Liver (tissue), 9 donors: ENCODE results near the gene MTFR1L. TPM values are rescaled to one million over a fixed set of nuclear protein-coding genes. Genes with fewer than 3 reads are reported as not detected.

Experiments
- DNase-seq: peaks from one replicate; pipeline ENCODE4 v3.0.0-alpha.2; 2017; ENCODE audit warnings: low spot score
- H3K27ac ChIP-seq, 2 donors: one replicate each; pipeline ENCODE4 v1.7.0; 2013; ENCODE audit warnings: inconsistent platforms in 2 of 2, low read length in 2 of 2, control low read depth in 1 of 2, low read depth in 1 of 2, mild to moderate bottlenecking in 1 of 2
- H3K27me3 ChIP-seq, 4 donors: one replicate each; pipeline versions ENCODE4 v1.6.1 to v1.7.0; 2013; ENCODE audit warnings: low read length in 3 of 4, inconsistent platforms in 1 of 4, mild to moderate bottlenecking in 1 of 4, moderate library complexity in 1 of 4; ENCODE audit not compliant: control insufficient read depth in 4 of 4, insufficient read depth in 4 of 4
- H3K36me3 ChIP-seq, 4 donors: one replicate each; pipeline versions ENCODE4 v1.6.1 to v1.7.0; 2013; ENCODE audit warnings: low read length in 3 of 4, mild to moderate bottlenecking in 3 of 4, low read depth in 1 of 4, moderate library complexity in 1 of 4; ENCODE audit not compliant: control insufficient read depth in 4 of 4, insufficient read depth in 3 of 4
- H3K4me1 ChIP-seq, 4 donors: one replicate each; pipeline versions ENCODE4 v1.6.1 to v1.7.0; 2013; ENCODE audit warnings: low read length in 3 of 4, mild to moderate bottlenecking in 3 of 4, moderate library complexity in 1 of 4; ENCODE audit not compliant: control insufficient read depth in 4 of 4, insufficient read depth in 4 of 4
- H3K4me3 ChIP-seq, 3 donors: one replicate each; pipeline versions ENCODE4 v1.6.1 to v1.7.0; 2013; ENCODE audit warnings: low read length in 3 of 3, control low read depth in 1 of 3, low read depth in 1 of 3, mild to moderate bottlenecking in 1 of 3
- H3K9ac ChIP-seq, 2 donors: one replicate each; pipeline ENCODE4 v1.7.0; 2013; ENCODE audit warnings: low read length in 2 of 2, mild to moderate bottlenecking in 2 of 2, moderate library complexity in 2 of 2, control low read depth in 1 of 2, low read depth in 1 of 2
- H3K9me3 ChIP-seq, 4 donors: one replicate each; pipeline versions ENCODE4 v1.6.1 to v1.7.0; 2013; ENCODE audit warnings: low read length in 3 of 4; ENCODE audit not compliant: control insufficient read depth in 4 of 4
- EGR1 ChIP-seq, 2 donors: IDR thresholded peaks; 2 replicates each; pipeline ENCODE4 v1.6.1; 2016 to 2018; ENCODE audit warnings: antibody characterized with exemption in 2 of 2, low read depth in 2 of 2
- FOXA1 ChIP-seq: IDR thresholded peaks from 2 replicates; pipeline ENCODE4 v1.6.1; 2016; ENCODE audit warnings: antibody characterized with exemption
- FOXA2 ChIP-seq: IDR thresholded peaks from 2 replicates; pipeline ENCODE4 v1.6.1; 2016; ENCODE audit warnings: antibody characterized with exemption
- GABPA ChIP-seq, 2 donors: IDR thresholded peaks in 1 of 2; conservative IDR thresholded peaks in 1 of 2; 2 replicates each; pipeline ENCODE4 v1.6.1; 2016; ENCODE audit warnings: antibody characterized with exemption in 2 of 2, mild to moderate bottlenecking in 1 of 2, moderate library complexity in 1 of 2
- HNF4A ChIP-seq, 2 donors: conservative IDR thresholded peaks; 2 replicates each; pipeline ENCODE4 v1.6.1; 2016; ENCODE audit warnings: antibody characterized with exemption in 2 of 2, mild to moderate bottlenecking in 2 of 2
- JUND ChIP-seq, 2 donors: IDR thresholded peaks; 2 replicates each; pipeline ENCODE4 v1.6.1; 2016; ENCODE audit warnings: antibody characterized with exemption in 2 of 2
- MAX ChIP-seq: IDR thresholded peaks from 2 replicates; pipeline ENCODE4 v1.6.1; 2016; ENCODE audit warnings: antibody characterized with exemption
- NR2F2 ChIP-seq: IDR thresholded peaks from 2 replicates; pipeline ENCODE4 v1.6.1; 2016; ENCODE audit warnings: antibody characterized with exemption
- RAD21 ChIP-seq, 2 donors: IDR thresholded peaks; 2 replicates each; pipeline ENCODE4 v1.6.1; 2016; ENCODE audit warnings: antibody characterized with exemption in 2 of 2, mild to moderate bottlenecking in 2 of 2
- REST ChIP-seq: IDR thresholded peaks from 2 replicates; pipeline ENCODE4 v1.6.1; 2016; ENCODE audit warnings: antibody characterized with exemption, mild to moderate bottlenecking
- RXRA ChIP-seq, 2 donors: IDR thresholded peaks; 2 replicates each; pipeline ENCODE4 v1.6.1; 2017 to 2018; ENCODE audit warnings: antibody characterized with exemption in 2 of 2, mild to moderate bottlenecking in 1 of 2
- SP1 ChIP-seq: IDR thresholded peaks from 2 replicates; pipeline ENCODE4 v1.6.1; 2018; ENCODE audit warnings: antibody characterized with exemption, mild to moderate bottlenecking
- TAF1 ChIP-seq: conservative IDR thresholded peaks from 2 replicates; pipeline ENCODE4 v1.6.1; 2016; ENCODE audit warnings: antibody characterized with exemption, mild to moderate bottlenecking
- YY1 ChIP-seq: IDR thresholded peaks from 2 replicates; pipeline ENCODE4 v1.6.1; 2016; ENCODE audit warnings: antibody characterized with exemption, mild to moderate bottlenecking
- WGBS: extraction: QIAGEN DNeasy Blood & Tissue Kit; methylation state at CpG from one replicate; pipeline ENCODE4 v1.1.7; 2013; 5-methylcytosine and 5-hydroxymethylcytosine counted together
- polyA plus RNA-seq, 2 donors: library from polyadenylated mRNA; stranded (reverse) in 1 of 2; unstranded in 1 of 2; fragments of 200-250 nt in 1 of 2; fragments of >200 nt in 1 of 2; fragmentation: Nextera tagmentation in 1 of 2; extraction: Ambion mirVana in 1 of 2; gene quantifications; one replicate each; pipeline versions ENCODE4 v1.2.1 to v1.2.3, GENCODE V29; 2013 to 2015
- total RNA-seq, 2 donors: library from RNA; depleted of rRNA; stranded (reverse); fragments of >200 nt; gene quantifications; one replicate each; pipeline ENCODE4 v1.2.3, GENCODE V29; 2014
- TF ChIP-seq, protein P1 (sequence below): IDR thresholded peaks from 2 replicates; pipeline ENCODE4 v1.6.1; 2016; ENCODE audit warnings: antibody characterized with exemption
- TF ChIP-seq, protein P2 (sequence below): fragments of 150-350 bp; IDR thresholded peaks from 2 replicates; pipeline ENCODE4 v1.5.1; 2017; ENCODE audit warnings: improper control_type of control experiment, low read depth, low read length; ENCODE audit not compliant: missing input control
- TF ChIP-seq, protein P3 (sequence below): IDR thresholded peaks from 2 replicates; pipeline ENCODE4 v1.6.1; 2016; ENCODE audit warnings: antibody characterized with exemption
- donor health status: healthy.
- donor health status: healthy.
- donor health status: healthy.
- donor health status: healthy.
- donor health status: healthy.

MTFR1L gene
- total and polyA plus RNA-seq, 4 donors, result 22.5 to 48.4 (median 40.2) TPM

DNA sequence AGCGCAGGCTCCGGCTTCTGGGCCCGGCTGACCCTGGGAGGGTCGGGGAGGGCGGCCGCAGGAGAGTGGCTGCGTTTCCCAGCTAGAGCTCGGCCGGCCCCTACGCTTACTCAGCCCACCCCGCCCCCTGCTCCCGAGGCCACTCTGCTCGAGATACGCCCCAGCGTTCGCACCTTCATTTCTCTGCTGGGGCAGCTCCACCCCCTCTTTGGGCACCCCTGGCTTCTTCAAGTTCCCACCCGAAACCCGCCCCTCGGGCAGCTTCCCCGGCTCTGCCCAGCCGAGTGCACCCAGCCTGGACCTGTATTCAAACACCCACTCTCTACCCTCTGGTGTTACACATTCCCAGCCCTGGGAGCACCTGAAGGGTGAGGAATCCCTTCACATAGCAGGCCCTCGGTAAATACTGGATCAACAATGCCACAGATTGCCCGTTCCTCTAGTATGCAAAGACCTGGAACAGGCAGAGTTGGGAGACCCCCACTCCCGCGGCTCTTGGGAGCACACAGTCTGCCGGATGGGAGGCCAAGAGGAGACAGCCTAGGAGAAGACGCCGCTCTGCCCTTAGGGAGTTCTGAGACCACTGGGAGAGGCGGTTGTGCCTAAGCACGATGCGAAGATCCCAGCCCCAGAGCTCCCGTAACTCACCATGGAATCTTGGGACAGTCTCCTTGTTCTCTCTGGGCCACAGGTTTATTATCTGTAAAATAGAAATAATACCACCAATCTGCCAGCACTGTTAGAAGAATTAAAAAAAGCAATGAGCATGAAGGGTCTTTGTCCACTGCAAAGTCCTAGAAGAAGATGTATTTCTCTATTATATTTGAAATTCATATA lies 56.3 kb downstream of the MTFR1L start:
- DNase-seq, result no peak
- H3K36me3 ChIP-seq, result no peaks in the 10 kb centered on the region
- H3K4me1 ChIP-seq, result peaks cover 18 to 65% (median 55%) of the 10 kb centered on the region in 4 donors
- H3K27me3 ChIP-seq, result no peaks in the 10 kb centered on the region
- peak overlapping the region; percentile 7 to 57 for H3K9ac ChIP-seq
- TF ChIP-seq RXRA (IDR thresholded peaks at IDR 0.05), result no peak
- TF ChIP-seq GABPA (IDR thresholded peaks at IDR 0.05 in 1 of 2, conservative IDR thresholded peaks at IDR 0.05 in 1 of 2), result no peak
- no peak for TF ChIP-seq YY1
- no peak for TF ChIP-seq HNF4A (conservative IDR thresholded peaks at IDR 0.05)
- no peak for TF ChIP-seq NR2F2
- no peak for TF ChIP-seq FOXA1
- 39% methylated on average over 32 of the region's 32 CpGs for WGBS
- peak overlapping the region in 2 of 3 donors; percentile 45 to 59 for H3K4me3 ChIP-seq
- peak overlapping the region; percentile 58 for H3K27ac ChIP-seq
- H3K9me3 ChIP-seq, result no peaks in the 10 kb centered on the region

DNA sequence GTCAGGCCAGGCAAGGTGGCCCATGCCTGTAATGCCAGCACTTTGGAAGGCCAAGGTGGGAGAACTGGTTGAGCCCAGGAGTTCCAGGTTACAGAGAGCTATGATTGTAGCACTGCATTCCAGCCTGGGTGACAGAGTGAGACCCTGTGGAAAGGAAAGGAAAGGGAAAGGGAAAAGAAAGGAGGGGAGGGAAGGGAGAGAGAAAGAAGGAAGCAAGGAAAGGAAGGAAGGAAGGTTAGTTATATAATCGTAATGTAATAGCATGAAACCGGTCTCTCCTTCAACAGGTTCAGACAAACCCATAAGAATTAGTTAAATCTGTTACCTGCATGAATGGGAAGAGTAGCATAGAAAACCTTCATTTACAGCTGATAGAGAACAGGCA lies 56.9 kb downstream of the MTFR1L start:
- no peak for DNase-seq
- TF ChIP-seq FOXA2, result no peak
- TF ChIP-seq MAX, result no peak
- no peak for TF ChIP-seq YY1
- TF ChIP-seq EGR1 (IDR thresholded peaks at IDR 0.05; ENCODE audit: low read depth in 2 of 2), result no peak
- no peak for TF ChIP-seq GABPA (IDR thresholded peaks at IDR 0.05 in 1 of 2, conservative IDR thresholded peaks at IDR 0.05 in 1 of 2)
- no peak for TF ChIP-seq RXRA (IDR thresholded peaks at IDR 0.05)
- TF ChIP-seq RAD21 (IDR thresholded peaks at IDR 0.05), result no peak
- no peak for TF ChIP-seq TAF1
- TF ChIP-seq HNF4A (conservative IDR thresholded peaks at IDR 0.05), result no peak
- TF ChIP-seq JUND (IDR thresholded peaks at IDR 0.05), result no peak
- no peak for TF ChIP-seq NR2F2
- TF ChIP-seq, protein P1, sequence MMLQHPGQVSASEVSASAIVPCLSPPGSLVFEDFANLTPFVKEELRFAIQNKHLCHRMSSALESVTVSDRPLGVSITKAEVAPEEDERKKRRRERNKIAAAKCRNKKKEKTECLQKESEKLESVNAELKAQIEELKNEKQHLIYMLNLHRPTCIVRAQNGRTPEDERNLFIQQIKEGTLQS, result no peak
- TF ChIP-seq, protein P2, sequence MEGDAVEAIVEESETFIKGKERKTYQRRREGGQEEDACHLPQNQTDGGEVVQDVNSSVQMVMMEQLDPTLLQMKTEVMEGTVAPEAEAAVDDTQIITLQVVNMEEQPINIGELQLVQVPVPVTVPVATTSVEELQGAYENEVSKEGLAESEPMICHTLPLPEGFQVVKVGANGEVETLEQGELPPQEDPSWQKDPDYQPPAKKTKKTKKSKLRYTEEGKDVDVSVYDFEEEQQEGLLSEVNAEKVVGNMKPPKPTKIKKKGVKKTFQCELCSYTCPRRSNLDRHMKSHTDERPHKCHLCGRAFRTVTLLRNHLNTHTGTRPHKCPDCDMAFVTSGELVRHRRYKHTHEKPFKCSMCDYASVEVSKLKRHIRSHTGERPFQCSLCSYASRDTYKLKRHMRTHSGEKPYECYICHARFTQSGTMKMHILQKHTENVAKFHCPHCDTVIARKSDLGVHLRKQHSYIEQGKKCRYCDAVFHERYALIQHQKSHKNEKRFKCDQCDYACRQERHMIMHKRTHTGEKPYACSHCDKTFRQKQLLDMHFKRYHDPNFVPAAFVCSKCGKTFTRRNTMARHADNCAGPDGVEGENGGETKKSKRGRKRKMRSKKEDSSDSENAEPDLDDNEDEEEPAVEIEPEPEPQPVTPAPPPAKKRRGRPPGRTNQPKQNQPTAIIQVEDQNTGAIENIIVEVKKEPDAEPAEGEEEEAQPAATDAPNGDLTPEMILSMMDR, result no peak
- TF ChIP-seq REST, result no peak
- TF ChIP-seq FOXA1, result no peak
- no peak for TF ChIP-seq SP1
- TF ChIP-seq, protein P3, sequence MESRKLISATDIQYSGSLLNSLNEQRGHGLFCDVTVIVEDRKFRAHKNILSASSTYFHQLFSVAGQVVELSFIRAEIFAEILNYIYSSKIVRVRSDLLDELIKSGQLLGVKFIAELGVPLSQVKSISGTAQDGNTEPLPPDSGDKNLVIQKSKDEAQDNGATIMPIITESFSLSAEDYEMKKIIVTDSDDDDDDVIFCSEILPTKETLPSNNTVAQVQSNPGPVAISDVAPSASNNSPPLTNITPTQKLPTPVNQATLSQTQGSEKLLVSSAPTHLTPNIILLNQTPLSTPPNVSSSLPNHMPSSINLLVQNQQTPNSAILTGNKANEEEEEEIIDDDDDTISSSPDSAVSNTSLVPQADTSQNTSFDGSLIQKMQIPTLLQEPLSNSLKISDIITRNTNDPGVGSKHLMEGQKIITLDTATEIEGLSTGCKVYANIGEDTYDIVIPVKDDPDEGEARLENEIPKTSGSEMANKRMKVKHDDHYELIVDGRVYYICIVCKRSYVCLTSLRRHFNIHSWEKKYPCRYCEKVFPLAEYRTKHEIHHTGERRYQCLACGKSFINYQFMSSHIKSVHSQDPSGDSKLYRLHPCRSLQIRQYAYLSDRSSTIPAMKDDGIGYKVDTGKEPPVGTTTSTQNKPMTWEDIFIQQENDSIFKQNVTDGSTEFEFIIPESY, result no peak
- Histone ChIP-seq H3K27ac (no peak overlapping the region), H3K4me1 (peaks cover 15 to 59% (median 49%) of the 10 kb centered on the region in 4 donors), H3K36me3 (no peaks in the 10 kb centered on the region), H3K27me3 (no peaks in the 10 kb centered on the region), H3K4me3 (no peak overlapping the region), H3K9ac (no peak overlapping the region), H3K9me3 (no peaks in the 10 kb centered on the region)
- WGBS, result 79% methylated on average over 2 of the region's 2 CpGs
